Measurements from ENCODE around the gene PIR. TPM values are rescaled to one million over a fixed set of nuclear protein-coding genes. Genes with fewer than 3 reads are reported as not detected.

Gene PIR
- total RNA-seq, 1 experiment from 2014 or later: 19.7 TPM

DNA sequence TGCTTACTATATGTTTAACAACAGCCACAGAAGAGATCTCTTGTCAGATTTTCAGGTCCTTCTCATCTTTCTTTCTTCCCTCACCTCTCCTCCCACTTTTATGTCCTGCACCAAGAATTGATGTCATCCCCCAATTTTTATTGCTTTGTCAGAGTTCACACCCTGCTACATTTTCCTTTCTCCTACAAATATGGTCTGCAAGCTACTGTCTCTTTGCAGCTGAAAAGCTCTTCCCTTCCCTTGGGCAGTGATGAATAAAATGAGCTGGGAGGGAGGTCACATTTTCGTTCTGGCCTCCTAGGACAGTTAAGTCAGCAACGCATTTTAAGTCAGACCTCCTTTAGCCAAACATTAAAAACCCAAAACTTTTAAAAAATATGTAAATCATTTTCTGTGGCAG, 82.2 kb downstream of the PIR start:
- no peak for DNase-seq (ENCODE audit: low read depth, low spot score)
- BruUV-seq (replicated peaks): no TSS peak
- Histone ChIP-seq H3K4me1 (ENCODE audit: control insufficient read depth, insufficient read depth, low read length) (no peaks in the 10 kb centered on the region), H3K4me3 (ENCODE audit: low read depth in 2 of 2, low read length in 2 of 2) (no peak overlapping the region), H3K36me3 (ENCODE audit: control insufficient read depth, insufficient read depth, low read length) (no peaks in the 10 kb centered on the region), H3K9me3 (ENCODE audit: control insufficient read depth, insufficient read depth, low read depth, low read length) (no peaks in the 10 kb centered on the region), H3K27me3 (ENCODE audit: control insufficient read depth, insufficient read depth, low read length) (no peaks in the 10 kb centered on the region), H3K27ac (ENCODE audit: low read length) (no peak overlapping the region)
- ATAC-seq: no peak
- ChIA-PET POLR2A (no interaction called here), CTCF (no interaction called here)
- in situ Hi-C loops (cut with HindIII; ENCODE audit: low pct_unique_long_range_greater_than_20kb, low sequenced_read_pairs): no loop called here
- TF ChIP-seq, protein P1, sequence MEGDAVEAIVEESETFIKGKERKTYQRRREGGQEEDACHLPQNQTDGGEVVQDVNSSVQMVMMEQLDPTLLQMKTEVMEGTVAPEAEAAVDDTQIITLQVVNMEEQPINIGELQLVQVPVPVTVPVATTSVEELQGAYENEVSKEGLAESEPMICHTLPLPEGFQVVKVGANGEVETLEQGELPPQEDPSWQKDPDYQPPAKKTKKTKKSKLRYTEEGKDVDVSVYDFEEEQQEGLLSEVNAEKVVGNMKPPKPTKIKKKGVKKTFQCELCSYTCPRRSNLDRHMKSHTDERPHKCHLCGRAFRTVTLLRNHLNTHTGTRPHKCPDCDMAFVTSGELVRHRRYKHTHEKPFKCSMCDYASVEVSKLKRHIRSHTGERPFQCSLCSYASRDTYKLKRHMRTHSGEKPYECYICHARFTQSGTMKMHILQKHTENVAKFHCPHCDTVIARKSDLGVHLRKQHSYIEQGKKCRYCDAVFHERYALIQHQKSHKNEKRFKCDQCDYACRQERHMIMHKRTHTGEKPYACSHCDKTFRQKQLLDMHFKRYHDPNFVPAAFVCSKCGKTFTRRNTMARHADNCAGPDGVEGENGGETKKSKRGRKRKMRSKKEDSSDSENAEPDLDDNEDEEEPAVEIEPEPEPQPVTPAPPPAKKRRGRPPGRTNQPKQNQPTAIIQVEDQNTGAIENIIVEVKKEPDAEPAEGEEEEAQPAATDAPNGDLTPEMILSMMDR (IDR thresholded peaks at IDR 0.05): no peak
- TF ChIP-seq SIN3A (IDR thresholded peaks at IDR 0.05; ENCODE audit: borderline replicate concordance, insufficient read depth, low read depth, low read length) (no peak), TCF7L2 (IDR thresholded peaks at IDR 0.05; ENCODE audit: low read depth, low read length) (no peak), POLR2AphosphoS5 (IDR thresholded peaks at IDR 0.05; ENCODE audit: low read depth, low read length) (no peak)
- TF ChIP-seq, protein P2, sequence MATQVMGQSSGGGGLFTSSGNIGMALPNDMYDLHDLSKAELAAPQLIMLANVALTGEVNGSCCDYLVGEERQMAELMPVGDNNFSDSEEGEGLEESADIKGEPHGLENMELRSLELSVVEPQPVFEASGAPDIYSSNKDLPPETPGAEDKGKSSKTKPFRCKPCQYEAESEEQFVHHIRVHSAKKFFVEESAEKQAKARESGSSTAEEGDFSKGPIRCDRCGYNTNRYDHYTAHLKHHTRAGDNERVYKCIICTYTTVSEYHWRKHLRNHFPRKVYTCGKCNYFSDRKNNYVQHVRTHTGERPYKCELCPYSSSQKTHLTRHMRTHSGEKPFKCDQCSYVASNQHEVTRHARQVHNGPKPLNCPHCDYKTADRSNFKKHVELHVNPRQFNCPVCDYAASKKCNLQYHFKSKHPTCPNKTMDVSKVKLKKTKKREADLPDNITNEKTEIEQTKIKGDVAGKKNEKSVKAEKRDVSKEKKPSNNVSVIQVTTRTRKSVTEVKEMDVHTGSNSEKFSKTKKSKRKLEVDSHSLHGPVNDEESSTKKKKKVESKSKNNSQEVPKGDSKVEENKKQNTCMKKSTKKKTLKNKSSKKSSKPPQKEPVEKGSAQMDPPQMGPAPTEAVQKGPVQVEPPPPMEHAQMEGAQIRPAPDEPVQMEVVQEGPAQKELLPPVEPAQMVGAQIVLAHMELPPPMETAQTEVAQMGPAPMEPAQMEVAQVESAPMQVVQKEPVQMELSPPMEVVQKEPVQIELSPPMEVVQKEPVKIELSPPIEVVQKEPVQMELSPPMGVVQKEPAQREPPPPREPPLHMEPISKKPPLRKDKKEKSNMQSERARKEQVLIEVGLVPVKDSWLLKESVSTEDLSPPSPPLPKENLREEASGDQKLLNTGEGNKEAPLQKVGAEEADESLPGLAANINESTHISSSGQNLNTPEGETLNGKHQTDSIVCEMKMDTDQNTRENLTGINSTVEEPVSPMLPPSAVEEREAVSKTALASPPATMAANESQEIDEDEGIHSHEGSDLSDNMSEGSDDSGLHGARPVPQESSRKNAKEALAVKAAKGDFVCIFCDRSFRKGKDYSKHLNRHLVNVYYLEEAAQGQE (IDR thresholded peaks at IDR 0.05; ENCODE audit: insufficient read depth in 1 of 2, low read depth in 2 of 2, low read length in 1 of 2): no peak
- intact Hi-C loops (cut with micrococcal nuclease; ENCODE audit: unreplicated experiment): no loop called here

DNA sequence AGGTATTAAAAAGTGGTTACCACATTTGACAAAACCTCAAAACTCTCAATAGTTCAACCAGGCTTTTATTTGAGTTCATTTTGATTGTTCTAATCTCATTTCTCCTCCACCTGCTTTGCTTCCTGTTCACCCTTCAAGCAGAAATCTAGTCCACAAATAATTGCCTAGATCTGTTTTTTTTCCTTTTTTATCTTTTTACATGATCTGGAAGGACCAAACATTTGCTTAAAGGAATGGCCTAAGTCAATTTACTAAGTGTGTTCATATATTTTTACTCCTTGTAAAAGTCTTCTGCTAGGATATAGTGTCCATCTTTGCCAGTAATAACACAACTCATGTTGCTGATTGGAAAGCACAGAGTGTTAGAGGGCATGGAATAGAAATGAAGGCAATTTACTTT, 82.7 kb downstream of the PIR start:
- no peak for DNase-seq (ENCODE audit: low read depth, low spot score)
- ChIA-PET POLR2A (no interaction called here), CTCF (no interaction called here)
- Histone ChIP-seq H3K36me3 (ENCODE audit: control insufficient read depth, insufficient read depth, low read length) (no peaks in the 10 kb centered on the region), H3K4me1 (ENCODE audit: control insufficient read depth, insufficient read depth, low read length) (no peaks in the 10 kb centered on the region), H3K27me3 (ENCODE audit: control insufficient read depth, insufficient read depth, low read length) (no peaks in the 10 kb centered on the region), H3K27ac (ENCODE audit: low read length) (no peak overlapping the region), H3K9me3 (ENCODE audit: control insufficient read depth, insufficient read depth, low read depth, low read length) (no peaks in the 10 kb centered on the region), H3K4me3 (ENCODE audit: low read depth in 2 of 2, low read length in 2 of 2) (no peak overlapping the region)
- intact Hi-C loops (cut with micrococcal nuclease; ENCODE audit: unreplicated experiment): no loop called here
- TF ChIP-seq TCF7L2 (IDR thresholded peaks at IDR 0.05; ENCODE audit: low read depth, low read length) (no peak), POLR2AphosphoS5 (IDR thresholded peaks at IDR 0.05; ENCODE audit: low read depth, low read length) (no peak), SIN3A (IDR thresholded peaks at IDR 0.05; ENCODE audit: borderline replicate concordance, insufficient read depth, low read depth, low read length) (no peak)
- TF ChIP-seq, protein P1 (IDR thresholded peaks at IDR 0.05): no peak
- TF ChIP-seq, protein P2 (IDR thresholded peaks at IDR 0.05; ENCODE audit: insufficient read depth in 1 of 2, low read depth in 2 of 2, low read length in 1 of 2): no peak
- ATAC-seq: no peak
- in situ Hi-C loops (cut with HindIII; ENCODE audit: low pct_unique_long_range_greater_than_20kb, low sequenced_read_pairs): no loop called here
- no TSS peak for BruUV-seq (replicated peaks)

Measured in Panc1 (cell line).